ENCODE measurements around the gene CDC42EP4.
"Not testable (repeated sequence)": the region's sequence is repeated elsewhere in the genome, so short reads cannot be mapped to it uniquely, and the experiment has no call there.

Gene CDC42EP4

GRCh38 chr17:73313526-73314127 lies 1.8 kb upstream of the CDC42EP4 start:
- Histone ChIP-seq H3K27ac (no peak overlapping the region), H3K27me3 (ENCODE audit: insufficient read depth, low read depth) (no peaks in the 10 kb centered on the region), H2AFZ (ENCODE audit: low read depth) (no peak overlapping the region), H4K20me1 (ENCODE audit: insufficient read depth) (no peaks in the 10 kb centered on the region), H3K36me3 (ENCODE audit: insufficient read depth) (no peaks in the 10 kb centered on the region), H3K4me3 (IDR thresholded peaks at IDR 0.05; ENCODE audit: insufficient read depth, low read depth, low read length) (no peak overlapping the region), H3K4me1 (ENCODE audit: low read depth, poor library complexity, severe bottlenecking) (peaks cover 22% of the 10 kb centered on the region), H3K9ac (no peak overlapping the region), H3K79me2 (ENCODE audit: insufficient read depth, low read depth) (no peaks in the 10 kb centered on the region), H3K4me2 (no peak overlapping the region)
- TF ChIP-seq CTCF (conservative IDR thresholded peaks at IDR 0.05; ENCODE audit: low read depth, low read length): no peak

- peaks cover 22% of the 10 kb centered on the region for H3K4me1 ChIP-seq (ENCODE audit: low read depth, poor library complexity, severe bottlenecking)
- H4K20me1 ChIP-seq (ENCODE audit: insufficient read depth); H3K27me3 ChIP-seq (ENCODE audit: insufficient read depth, low read depth); H3K4me3 ChIP-seq (IDR thresholded peaks at IDR 0.05; ENCODE audit: insufficient read depth, low read depth, low read length); H3K79me2 ChIP-seq (ENCODE audit: insufficient read depth, low read depth); H3K36me3 ChIP-seq (ENCODE audit: insufficient read depth); H3K9ac ChIP-seq; H3K27ac ChIP-seq: not testable (repeated sequence)
- H3K4me2 ChIP-seq: peak overlapping the region; percentile 58; the same call in 1 of the 2 replicates
- peak overlapping the region; percentile 71; the same call in 1 of the 2 replicates for H2AFZ ChIP-seq (ENCODE audit: low read depth)
Observed at GRCh38 chr17:73312887-73313286, 1.1 kb upstream of the CDC42EP4 start.

- H3K4me3 ChIP-seq (IDR thresholded peaks at IDR 0.05; ENCODE audit: insufficient read depth, low read depth, low read length): no peak overlapping the region
- peak overlapping the region; percentile 45; the same call in 1 of the 2 replicates for H3K27ac ChIP-seq
Observed at GRCh38 chr17:73311428-73311780, 397 bp downstream of the CDC42EP4 start.

GRCh38 chr17:73309727-73310596 lies 1.8 kb downstream of the CDC42EP4 start:
- peak overlapping the region; percentile 86 for H3K4me2 ChIP-seq
- H3K36me3 ChIP-seq (ENCODE audit: insufficient read depth): no peaks in the 10 kb centered on the region
- H3K9ac ChIP-seq: peak overlapping the region; percentile 81; the same call in 1 of the 2 replicates
- peak overlapping the region; percentile 45; the same call in 1 of the 2 replicates for H3K27ac ChIP-seq
- no peaks in the 10 kb centered on the region for H3K27me3 ChIP-seq (ENCODE audit: insufficient read depth, low read depth)
- peak overlapping the region; percentile 71 for H2AFZ ChIP-seq (ENCODE audit: low read depth)
- no peak for TF ChIP-seq CTCF (conservative IDR thresholded peaks at IDR 0.05; ENCODE audit: low read depth, low read length)
- no peaks in the 10 kb centered on the region for H4K20me1 ChIP-seq (ENCODE audit: insufficient read depth)
- H3K4me1 ChIP-seq (ENCODE audit: low read depth, poor library complexity, severe bottlenecking): peaks cover 22% of the 10 kb centered on the region
- no peaks in the 10 kb centered on the region; the same call in 1 of the 2 replicates for H3K79me2 ChIP-seq (ENCODE audit: insufficient read depth, low read depth)
- H3K4me3 ChIP-seq (IDR thresholded peaks at IDR 0.05; ENCODE audit: insufficient read depth, low read depth, low read length): no peak overlapping the region

More at GRCh38 chr17:73311428-73311780, 397 bp downstream of the CDC42EP4 start:
- no peak for TF ChIP-seq CTCF (conservative IDR thresholded peaks at IDR 0.05; ENCODE audit: low read depth, low read length)
- Histone ChIP-seq H3K9ac (peak overlapping the region; percentile 81), H3K79me2 (ENCODE audit: insufficient read depth, low read depth) (no peaks in the 10 kb centered on the region; the same call in 1 of the 2 replicates), H3K36me3 (ENCODE audit: insufficient read depth) (no peaks in the 10 kb centered on the region), H2AFZ (ENCODE audit: low read depth) (peak overlapping the region; percentile 71), H3K4me2 (peak overlapping the region; percentile 92), H3K4me1 (ENCODE audit: low read depth, poor library complexity, severe bottlenecking) (peaks cover 22% of the 10 kb centered on the region), H3K27me3 (ENCODE audit: insufficient read depth, low read depth) (no peaks in the 10 kb centered on the region), H4K20me1 (ENCODE audit: insufficient read depth) (no peaks in the 10 kb centered on the region)

GRCh38 chr17:73308959-73309358 lies 2.8 kb downstream of the CDC42EP4 start:
- not testable (repeated sequence) for H3K36me3 ChIP-seq (ENCODE audit: insufficient read depth); H3K9ac ChIP-seq; H2AFZ ChIP-seq (ENCODE audit: low read depth); H3K4me3 ChIP-seq (IDR thresholded peaks at IDR 0.05; ENCODE audit: insufficient read depth, low read depth, low read length); H3K27ac ChIP-seq; H3K4me2 ChIP-seq; H4K20me1 ChIP-seq (ENCODE audit: insufficient read depth); H3K27me3 ChIP-seq (ENCODE audit: insufficient read depth, low read depth); H3K79me2 ChIP-seq (ENCODE audit: insufficient read depth, low read depth)
- H3K4me1 ChIP-seq (ENCODE audit: low read depth, poor library complexity, severe bottlenecking): peaks cover 22% of the 10 kb centered on the region

All from KMS-11 (cell line).